Measurements from ENCODE around the gene PIK3C2A. TPM values are rescaled to one million over a fixed set of nuclear protein-coding genes. Genes with fewer than 3 reads are reported as not detected.
"Not testable (repeated sequence)": the region's sequence is repeated elsewhere in the genome, so short reads cannot be mapped to it uniquely, and the experiment has no call there.

The PIK3C2A gene
- total RNA-seq, 3 donors from 2014 or later: 81.0 to 86.3 (median 83.4) TPM

- H3K4me1 ChIP-seq: no peaks in the 10 kb centered on the region
- no peaks in the 10 kb centered on the region for H3K36me3 ChIP-seq
- H3K9me3 ChIP-seq: no peaks in the 10 kb centered on the region
- intact Hi-C loops (cut with DNase I; ENCODE audit: low total_unique reads): no loop called here
- no peak for DNase-seq (ENCODE audit: low spot score in 2 of 2)
- no peaks in the 10 kb centered on the region for H3K27me3 ChIP-seq
- H3K27ac ChIP-seq: no peak overlapping the region
- no peak overlapping the region for H3K4me3 ChIP-seq
- TF ChIP-seq POLR2AphosphoS5 (IDR thresholded peaks at IDR 0.05) (no peak), POLR2A (IDR thresholded peaks at IDR 0.05) (no peak)
Measured at GRCh38 chr11:17233101-17233500, 25.3 kb upstream of the PIK3C2A start.

GRCh38 chr11:17230867-17231851 is 23.4 kb upstream of the PIK3C2A start:
- H3K4me1 ChIP-seq: no peaks in the 10 kb centered on the region
- no peak overlapping the region for H3K27ac ChIP-seq
- TF ChIP-seq POLR2A (IDR thresholded peaks at IDR 0.05) (no peak), CTCF (IDR thresholded peaks at IDR 0.05) (no peak), POLR2AphosphoS5 (IDR thresholded peaks at IDR 0.05) (no peak)
- no peaks in the 10 kb centered on the region for H3K9me3 ChIP-seq
- H3K27me3 ChIP-seq: no peaks in the 10 kb centered on the region
- no peak for DNase-seq (ENCODE audit: low spot score in 2 of 2)
- H3K36me3 ChIP-seq: no peaks in the 10 kb centered on the region
- intact Hi-C loops (cut with DNase I; ENCODE audit: low total_unique reads): no loop called here
- H3K4me3 ChIP-seq: no peak overlapping the region

GRCh38 chr11:17229481-17230152 is 21.8 kb upstream of the PIK3C2A start:
- intact Hi-C loops (cut with DNase I; ENCODE audit: low total_unique reads): no loop called here
- Histone ChIP-seq H3K9me3 (no peaks in the 10 kb centered on the region), H3K4me3 (no peak overlapping the region), H3K4me1 (no peaks in the 10 kb centered on the region), H3K36me3 (no peaks in the 10 kb centered on the region), H3K27ac (no peak overlapping the region), H3K27me3 (no peaks in the 10 kb centered on the region)
- TF ChIP-seq CTCF (IDR thresholded peaks at IDR 0.05): no peak
- DNase-seq (ENCODE audit: low spot score in 2 of 2): no peak

GRCh38 chr11:17228186-17228925 is 20.6 kb upstream of the PIK3C2A start:
- H3K4me3 ChIP-seq; DNase-seq (ENCODE audit: low spot score in 2 of 2); H3K4me1 ChIP-seq; H3K27ac ChIP-seq; H3K27me3 ChIP-seq; H3K36me3 ChIP-seq; H3K9me3 ChIP-seq; intact Hi-C loops (cut with DNase I; ENCODE audit: low total_unique reads): not testable (repeated sequence)

- H3K4me3 ChIP-seq: no peak overlapping the region
- TF ChIP-seq POLR2AphosphoS5 (IDR thresholded peaks at IDR 0.05) (no peak), POLR2A (IDR thresholded peaks at IDR 0.05) (no peak), CTCF (IDR thresholded peaks at IDR 0.05) (no peak)
- no peaks in the 10 kb centered on the region for H3K27me3 ChIP-seq
- no peak overlapping the region for H3K27ac ChIP-seq
- no peaks in the 10 kb centered on the region for H3K9me3 ChIP-seq
- H3K36me3 ChIP-seq: no peaks in the 10 kb centered on the region
- H3K4me1 ChIP-seq: no peaks in the 10 kb centered on the region
- DNase-seq (ENCODE audit: low spot score in 2 of 2): no peak
- intact Hi-C loops (cut with DNase I; ENCODE audit: low total_unique reads): no loop called here
Measured at GRCh38 chr11:17224727-17225126, 16.9 kb upstream of the PIK3C2A start.

All from breast epithelium (tissue), 4 donors.